Measurements from ENCODE around the gene SSTR3. TPM values are rescaled to one million over a fixed set of nuclear protein-coding genes. Genes with fewer than 3 reads are reported as not detected.
A peak's percentile ranks its signal among the peaks of the same experiment; 100 is the strongest.

SSTR3 gene
- total RNA-seq, 1 donor from 2014 or later: not detected

DNA sequence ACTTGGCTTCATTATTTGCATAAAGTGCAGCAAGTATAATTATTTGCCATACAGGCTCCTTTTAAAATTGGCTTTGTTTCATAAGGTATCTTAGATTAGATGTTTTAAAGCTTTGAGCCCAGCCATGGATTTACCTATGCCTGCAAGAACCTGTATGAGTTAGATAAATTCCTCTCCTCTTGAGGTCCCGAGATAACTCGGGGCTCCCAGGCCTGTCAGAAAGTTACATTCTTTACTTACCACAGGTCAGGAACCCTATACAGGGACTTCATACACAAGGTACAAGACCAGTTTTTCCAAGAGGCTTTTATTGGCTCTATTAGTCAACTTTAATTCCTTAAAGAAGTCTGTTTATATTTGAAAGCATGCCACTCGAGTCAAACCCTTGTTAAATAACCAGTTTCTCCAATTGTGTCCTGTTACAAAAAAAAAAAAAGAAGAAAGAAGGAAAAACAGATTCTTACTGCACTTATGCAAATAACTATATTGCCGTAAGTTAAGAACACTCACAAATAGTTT, 22.0 kb downstream of the SSTR3 start:
- Mint-ChIP-seq H3K36me3 (ENCODE audit: low read depth) (no peaks in the 10 kb centered on the region), H3K9me3 (ENCODE audit: low read depth) (no peaks in the 10 kb centered on the region), H3K4me1 (ENCODE audit: low read depth) (peaks cover 26% of the 10 kb centered on the region), H3K4me3 (ENCODE audit: unreplicated experiment) (no peak overlapping the region), H3K27ac (ENCODE audit: unreplicated experiment) (no peak overlapping the region), H3K27me3 (ENCODE audit: low read depth) (no peaks in the 10 kb centered on the region)
- TF ChIP-seq, protein P1, sequence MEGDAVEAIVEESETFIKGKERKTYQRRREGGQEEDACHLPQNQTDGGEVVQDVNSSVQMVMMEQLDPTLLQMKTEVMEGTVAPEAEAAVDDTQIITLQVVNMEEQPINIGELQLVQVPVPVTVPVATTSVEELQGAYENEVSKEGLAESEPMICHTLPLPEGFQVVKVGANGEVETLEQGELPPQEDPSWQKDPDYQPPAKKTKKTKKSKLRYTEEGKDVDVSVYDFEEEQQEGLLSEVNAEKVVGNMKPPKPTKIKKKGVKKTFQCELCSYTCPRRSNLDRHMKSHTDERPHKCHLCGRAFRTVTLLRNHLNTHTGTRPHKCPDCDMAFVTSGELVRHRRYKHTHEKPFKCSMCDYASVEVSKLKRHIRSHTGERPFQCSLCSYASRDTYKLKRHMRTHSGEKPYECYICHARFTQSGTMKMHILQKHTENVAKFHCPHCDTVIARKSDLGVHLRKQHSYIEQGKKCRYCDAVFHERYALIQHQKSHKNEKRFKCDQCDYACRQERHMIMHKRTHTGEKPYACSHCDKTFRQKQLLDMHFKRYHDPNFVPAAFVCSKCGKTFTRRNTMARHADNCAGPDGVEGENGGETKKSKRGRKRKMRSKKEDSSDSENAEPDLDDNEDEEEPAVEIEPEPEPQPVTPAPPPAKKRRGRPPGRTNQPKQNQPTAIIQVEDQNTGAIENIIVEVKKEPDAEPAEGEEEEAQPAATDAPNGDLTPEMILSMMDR (IDR thresholded peaks at IDR 0.05): no peak
- no peak for DNase-seq (ENCODE audit: low spot score)

GRCh38 chr22:37188901-37189466, 23.3 kb downstream of the SSTR3 start:
- no peak overlapping the region for H3K27ac Mint-ChIP-seq (ENCODE audit: unreplicated experiment)
- DNase-seq (ENCODE audit: low spot score): no peak
- H3K9me3 Mint-ChIP-seq (ENCODE audit: low read depth): no peaks in the 10 kb centered on the region
- H3K4me3 Mint-ChIP-seq (ENCODE audit: unreplicated experiment): no peak overlapping the region
- no peaks in the 10 kb centered on the region for H3K27me3 Mint-ChIP-seq (ENCODE audit: low read depth)
- TF ChIP-seq, protein P1 (IDR thresholded peaks at IDR 0.05): no peak
- no peaks in the 10 kb centered on the region for H3K36me3 Mint-ChIP-seq (ENCODE audit: low read depth)
- H3K4me1 Mint-ChIP-seq (ENCODE audit: low read depth): peaks cover 26% of the 10 kb centered on the region

DNA sequence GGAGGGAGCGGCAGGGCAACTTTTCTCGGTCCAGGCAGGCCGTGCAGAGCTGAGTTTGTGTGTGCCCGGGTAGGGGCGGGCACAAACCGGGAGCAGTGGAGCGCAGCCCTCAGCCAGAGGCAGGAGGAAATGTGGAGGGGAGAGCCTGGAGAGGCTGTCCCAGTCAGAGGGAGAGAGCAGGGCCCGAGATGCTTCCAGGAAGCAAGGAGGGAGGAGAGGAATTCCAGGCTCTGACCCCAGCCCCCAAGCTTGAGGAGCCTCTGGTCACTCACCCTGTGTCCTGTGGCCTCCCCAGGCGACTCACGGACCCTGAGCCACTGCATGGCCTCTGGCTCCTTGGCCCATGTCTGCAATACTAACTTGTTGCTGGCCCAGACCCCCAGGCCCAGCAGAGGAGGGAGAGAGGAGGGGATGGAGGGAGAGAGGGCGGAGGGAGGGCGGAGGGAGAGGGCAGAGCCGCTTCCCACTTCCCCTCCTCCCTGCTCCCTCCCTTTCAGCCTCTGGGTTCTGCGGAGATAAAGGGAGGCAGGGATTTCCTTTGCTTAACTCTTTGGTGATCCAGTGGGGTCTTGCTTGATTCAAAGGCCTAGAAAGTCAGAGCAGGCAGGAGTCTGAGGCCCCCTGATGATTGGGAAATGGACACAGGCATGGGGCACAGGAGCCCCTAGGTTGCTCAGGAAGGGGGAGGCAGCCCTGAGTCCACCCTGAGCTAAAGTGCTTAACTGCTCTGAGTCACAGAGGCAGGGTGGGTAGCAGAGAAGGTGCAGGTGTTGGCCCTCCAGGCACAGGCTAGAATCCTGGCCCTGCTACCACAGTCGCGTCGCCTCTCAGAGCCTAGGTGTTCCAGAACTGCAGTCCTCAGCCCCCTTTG, 24.2 kb downstream of the SSTR3 start, which contains the start of gene C1QTNF6:
Gene C1QTNF6, minus strand, starts transcription at position 357 of the 871 bp plus-strand sequence. Its CDS starts 34 bp downstream, at position 323.
- TF ChIP-seq, protein P1 (IDR thresholded peaks at IDR 0.05): no peak
- Mint-ChIP-seq H3K27ac (ENCODE audit: unreplicated experiment) (peak within 1 kb of the TSS; percentile 89), H3K27me3 (ENCODE audit: low read depth) (no peaks in the 10 kb centered on the region), H3K4me3 (ENCODE audit: unreplicated experiment) (peak within 1 kb of the TSS; percentile 67), H3K36me3 (ENCODE audit: low read depth) (no peaks in the 10 kb centered on the region), H3K9me3 (ENCODE audit: low read depth) (no peaks in the 10 kb centered on the region), H3K4me1 (ENCODE audit: low read depth) (peaks cover 26% of the 10 kb centered on the region)
- peak; percentile 64 for DNase-seq (ENCODE audit: low spot score)

- peaks cover 26% of the 10 kb centered on the region for H3K4me1 Mint-ChIP-seq (ENCODE audit: low read depth)
- TF ChIP-seq, protein P1 (IDR thresholded peaks at IDR 0.05): no peak
- H3K27me3 Mint-ChIP-seq (ENCODE audit: low read depth): no peaks in the 10 kb centered on the region
- H3K27ac Mint-ChIP-seq (ENCODE audit: unreplicated experiment): peak overlapping the region; percentile 89
- H3K36me3 Mint-ChIP-seq (ENCODE audit: low read depth): no peaks in the 10 kb centered on the region
- peak overlapping the region; percentile 67 for H3K4me3 Mint-ChIP-seq (ENCODE audit: unreplicated experiment)
- H3K9me3 Mint-ChIP-seq (ENCODE audit: low read depth): no peaks in the 10 kb centered on the region
- DNase-seq (ENCODE audit: low spot score): no peak
Observed at GRCh38 chr22:37187552-37187890, 24.8 kb downstream of the SSTR3 start.

- H3K9me3 Mint-ChIP-seq (ENCODE audit: low read depth): no peaks in the 10 kb centered on the region
- H3K4me3 Mint-ChIP-seq (ENCODE audit: unreplicated experiment): no peak overlapping the region
- peaks cover 26% of the 10 kb centered on the region for H3K4me1 Mint-ChIP-seq (ENCODE audit: low read depth)
- TF ChIP-seq, protein P1 (IDR thresholded peaks at IDR 0.05): no peak
- peak; percentile 36 for DNase-seq (ENCODE audit: low spot score)
- no peaks in the 10 kb centered on the region for H3K27me3 Mint-ChIP-seq (ENCODE audit: low read depth)
- no peaks in the 10 kb centered on the region for H3K36me3 Mint-ChIP-seq (ENCODE audit: low read depth)
- peak overlapping the region; percentile 89 for H3K27ac Mint-ChIP-seq (ENCODE audit: unreplicated experiment)
Observed at GRCh38 chr22:37186997-37187522, 25.2 kb downstream of the SSTR3 start.
